Prostate gland (tissue), 2 donors: ENCODE results near the gene CSGALNACT2.

Source experiments
- CTCF ChIP-seq, 4 experiments: fragments of 200-600 bp in 2 of 4; fragments of 450-650 bp in 2 of 4; sonication (generic) in 2 of 4; IDR thresholded peaks; 1 replicate in 3 of 4; 2 replicates in 1 of 4; pipeline ENCODE4 v1.5.1; 2016 to 2019; ENCODE audit warnings: antibody characterized with exemption in 4 of 4, mild to moderate bottlenecking in 2 of 4, moderate library complexity in 2 of 4
- POLR2A ChIP-seq: fragments of 450-650 bp; IDR thresholded peaks from one replicate; pipeline ENCODE4 v1.6.1; 2016; ENCODE audit warnings: antibody characterized with exemption, mild to moderate bottlenecking
- POLR2AphosphoS5 ChIP-seq: sonication (generic); formaldehyde crosslinking; IDR thresholded peaks from one replicate; pipeline ENCODE4 v1.6.1; 2017; ENCODE audit warnings: antibody characterized with exemption

GRCh38 chr10:43141421-43141820 is 3.2 kb downstream of the CSGALNACT2 start:
- TF ChIP-seq CTCF (IDR thresholded peaks at IDR 0.05), result no peak
- no peak for TF ChIP-seq POLR2A
- TF ChIP-seq POLR2AphosphoS5, result no peak
